ENCODE results near the gene PKMYT1.

Gene PKMYT1

DNA sequence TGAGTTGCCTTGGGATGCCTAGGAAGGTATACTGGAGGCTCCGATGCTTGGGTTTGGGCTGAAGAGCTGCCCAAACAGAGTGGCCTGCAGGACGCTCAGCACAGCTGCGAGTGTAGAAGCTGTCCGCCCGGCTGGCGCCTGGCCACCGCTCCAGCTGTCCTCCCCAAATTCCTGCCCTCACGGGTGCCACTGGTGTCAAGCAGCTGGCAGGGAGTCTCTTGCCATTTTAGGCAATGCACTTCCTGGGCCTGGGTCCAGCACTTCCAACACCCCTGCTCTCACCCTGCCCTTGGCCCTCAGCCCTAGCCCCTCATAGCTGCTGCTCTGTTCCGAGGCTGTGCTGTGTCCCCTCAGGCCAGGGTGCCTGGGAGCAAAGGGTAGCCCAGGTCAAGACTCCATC lies 5.2 kb upstream of the PKMYT1 start:
- TF ChIP-seq, protein P1, sequence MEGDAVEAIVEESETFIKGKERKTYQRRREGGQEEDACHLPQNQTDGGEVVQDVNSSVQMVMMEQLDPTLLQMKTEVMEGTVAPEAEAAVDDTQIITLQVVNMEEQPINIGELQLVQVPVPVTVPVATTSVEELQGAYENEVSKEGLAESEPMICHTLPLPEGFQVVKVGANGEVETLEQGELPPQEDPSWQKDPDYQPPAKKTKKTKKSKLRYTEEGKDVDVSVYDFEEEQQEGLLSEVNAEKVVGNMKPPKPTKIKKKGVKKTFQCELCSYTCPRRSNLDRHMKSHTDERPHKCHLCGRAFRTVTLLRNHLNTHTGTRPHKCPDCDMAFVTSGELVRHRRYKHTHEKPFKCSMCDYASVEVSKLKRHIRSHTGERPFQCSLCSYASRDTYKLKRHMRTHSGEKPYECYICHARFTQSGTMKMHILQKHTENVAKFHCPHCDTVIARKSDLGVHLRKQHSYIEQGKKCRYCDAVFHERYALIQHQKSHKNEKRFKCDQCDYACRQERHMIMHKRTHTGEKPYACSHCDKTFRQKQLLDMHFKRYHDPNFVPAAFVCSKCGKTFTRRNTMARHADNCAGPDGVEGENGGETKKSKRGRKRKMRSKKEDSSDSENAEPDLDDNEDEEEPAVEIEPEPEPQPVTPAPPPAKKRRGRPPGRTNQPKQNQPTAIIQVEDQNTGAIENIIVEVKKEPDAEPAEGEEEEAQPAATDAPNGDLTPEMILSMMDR (IDR thresholded peaks at IDR 0.05; ENCODE audit: control extremely low read depth, extremely low read depth, low read depth, missing control alignments): no peak
- POLR2A ChIA-PET: no interaction called here
- CTCF ChIA-PET: interaction anchor here (1.5 to 3.3 kb wide), 2 partner anchors 11 to 59 kb away, joined by 3 to 12 read pairs; no protein-coding TSS in a partner anchor
- DNase-seq (ENCODE audit: extremely low spot score): no peak

DNA sequence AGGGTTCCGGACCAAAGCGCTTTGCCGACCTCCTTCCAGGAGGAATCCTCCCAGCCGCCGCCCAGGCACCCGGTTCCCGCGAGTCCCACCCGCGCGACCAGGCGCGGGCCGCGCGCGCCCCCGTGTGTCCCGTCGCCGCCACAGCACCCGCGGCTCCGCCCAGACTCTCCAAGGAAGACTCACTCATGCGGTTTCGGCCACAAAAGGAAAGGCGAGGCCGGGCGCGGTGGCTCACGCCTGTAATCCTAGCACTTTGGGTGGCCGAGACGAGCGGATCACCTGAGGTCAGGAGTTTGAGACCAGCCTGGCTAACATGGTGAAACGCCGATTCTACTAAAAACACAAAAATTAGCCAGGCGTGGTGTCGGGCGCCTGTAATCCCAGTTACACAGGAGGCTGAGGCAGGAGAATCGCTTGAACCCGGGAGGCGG lies 3.5 kb upstream of the PKMYT1 start:
- POLR2A ChIA-PET: no interaction called here
- TF ChIP-seq, protein P1 (IDR thresholded peaks at IDR 0.05; ENCODE audit: control extremely low read depth, extremely low read depth, low read depth, missing control alignments): peak; percentile 96
- DNase-seq (ENCODE audit: extremely low spot score): peak; percentile 88
- CTCF ChIA-PET: interaction anchor here (0.9 to 3.3 kb wide), 10 partner anchors 9 to 57 kb away, joined by 3 to 13 read pairs (median 4); no protein-coding TSS in a partner anchor

- no peak for DNase-seq (ENCODE audit: extremely low spot score)
- TF ChIP-seq, protein P1 (IDR thresholded peaks at IDR 0.05; ENCODE audit: control extremely low read depth, extremely low read depth, low read depth, missing control alignments): no peak
- CTCF ChIA-PET: interaction anchor here (1.2 to 3.3 kb wide), 8 partner anchors 12 to 208 kb away, joined by 3 to 13 read pairs (median 4); no protein-coding TSS in a partner anchor
- POLR2A ChIA-PET: interaction anchor here (0.7 kb wide), 1 partner anchor 36 kb away, joined by 8 read pairs; no protein-coding TSS in a partner anchor
Observed at GRCh38 chr16:2982402-2982801, 2.2 kb upstream of the PKMYT1 start.

DNA sequence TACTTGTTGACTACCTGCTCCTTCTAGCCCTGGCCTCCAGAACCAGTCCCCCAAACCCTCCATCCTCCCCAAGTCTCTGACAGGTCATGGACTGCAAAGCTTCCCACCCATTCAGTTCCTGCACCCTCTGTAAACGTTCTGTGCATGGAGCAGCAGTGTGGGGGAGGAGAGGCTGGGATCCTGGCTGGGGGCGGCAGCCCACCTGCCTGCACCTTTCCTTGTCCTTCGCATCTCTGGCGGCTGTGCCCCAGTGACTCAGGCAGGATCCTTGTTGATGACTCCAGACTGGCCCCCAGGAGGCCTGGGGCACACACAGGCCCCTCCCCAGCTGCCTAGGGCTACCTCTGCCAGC lies 1.6 kb upstream of the PKMYT1 start:
- TF ChIP-seq, protein P1 (IDR thresholded peaks at IDR 0.05; ENCODE audit: control extremely low read depth, extremely low read depth, low read depth, missing control alignments): no peak
- CTCF ChIA-PET: interaction anchor here (1.1 to 3.3 kb wide), 7 partner anchors 12 to 208 kb away, joined by 3 to 13 read pairs (median 4); partner anchors contain the start of gene PAQR4
- DNase-seq (ENCODE audit: extremely low spot score): no peak
- POLR2A ChIA-PET: no interaction called here

GRCh38 chr16:2981177-2981898 lies 1.1 kb upstream of the PKMYT1 start:
- no peak for DNase-seq (ENCODE audit: extremely low spot score)
- ChIA-PET POLR2A (interaction anchor here (1.0 kb wide), 1 partner anchor 11 kb away, joined by 3 read pairs; no protein-coding TSS in a partner anchor), CTCF (interaction anchor here (1.1 to 3.3 kb wide), 6 partner anchors 12 to 50 kb away, joined by 3 to 13 read pairs (median 4); partner anchors contain the start of gene PAQR4)
- TF ChIP-seq, protein P1 (IDR thresholded peaks at IDR 0.05; ENCODE audit: control extremely low read depth, extremely low read depth, low read depth, missing control alignments): no peak

- TF ChIP-seq, protein P1 (IDR thresholded peaks at IDR 0.05; ENCODE audit: control extremely low read depth, extremely low read depth, low read depth, missing control alignments): no peak
- no peak for DNase-seq (ENCODE audit: extremely low spot score)
- ChIA-PET CTCF (interaction anchor here (1.5 to 2.9 kb wide), 3 partner anchors 9 to 18 kb away, joined by 7 to 13 read pairs (median 9); partner anchors contain the start of gene PAQR4), POLR2A (no interaction called here)
Observed at GRCh38 chr16:2979669-2980226, 498 bp downstream of the PKMYT1 start.
